ENCODE measurements around the gene SYNDIG1L. TPM values are rescaled to one million over a fixed set of nuclear protein-coding genes. Genes with fewer than 3 reads are reported as not detected.

Gene SYNDIG1L
- total and polyA plus RNA-seq, 2 donors from 2014 or later = 0.13 to 0.47 TPM

DNA sequence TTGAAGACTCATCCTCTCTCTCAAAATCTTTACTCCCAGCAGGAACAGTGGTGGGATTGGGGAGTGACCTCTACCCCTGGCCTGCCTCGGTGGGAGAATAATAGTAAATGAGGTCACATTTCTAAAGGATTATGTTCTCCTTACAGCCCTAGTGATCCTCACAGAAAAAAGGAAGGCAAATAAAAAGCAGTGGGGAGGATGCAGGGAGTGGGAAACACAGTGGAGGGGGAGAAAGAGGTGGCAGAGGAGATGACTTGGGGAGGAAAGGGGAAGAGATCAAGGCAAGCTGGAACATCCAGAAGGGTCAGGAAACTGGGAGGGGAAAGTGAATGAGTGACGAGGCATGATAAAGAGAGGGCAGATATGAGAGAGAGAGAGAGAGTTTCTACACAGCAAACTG is 8.3 kb upstream of the SYNDIG1L start:
- no peak for TF ChIP-seq CTCF (IDR thresholded peaks at IDR 0.05; ENCODE audit: borderline replicate concordance, extremely low read depth, insufficient read depth)
- Histone ChIP-seq H3K4me3 (ENCODE audit: low read length in 3 of 3) (no peak overlapping the region), H3K9me3 (ENCODE audit: control insufficient read depth in 2 of 3, insufficient read depth in 1 of 3, low read length in 3 of 3) (no peaks in the 10 kb centered on the region), H3K27me3 (ENCODE audit: control insufficient read depth, insufficient read depth, low read length) (no peaks in the 10 kb centered on the region), H3K9ac (ENCODE audit: low read length in 3 of 3) (no peak overlapping the region), H3K36me3 (ENCODE audit: control insufficient read depth in 2 of 3, insufficient read depth in 3 of 3, low read length in 3 of 3) (no peaks in the 10 kb centered on the region), H3K27ac (ENCODE audit: low read depth in 2 of 2, low read length in 2 of 2) (no peak overlapping the region), H3K4me1 (ENCODE audit: control insufficient read depth in 2 of 3, insufficient read depth in 2 of 3, low read depth in 1 of 3, low read length in 3 of 3) (no peaks in the 10 kb centered on the region)
- DNase-seq (no peak), FAIRE-seq (no peak)
- intact Hi-C loops (cut with DNase I) = no loop called here

- Histone ChIP-seq H3K4me1 (ENCODE audit: control insufficient read depth in 2 of 3, insufficient read depth in 2 of 3, low read depth in 1 of 3, low read length in 3 of 3) (peaks cover 0 to 3% (median 0%) of the 10 kb centered on the region in 3 donors), H3K36me3 (ENCODE audit: control insufficient read depth in 2 of 3, insufficient read depth in 3 of 3, low read length in 3 of 3) (no peaks in the 10 kb centered on the region), H3K27me3 (ENCODE audit: control insufficient read depth, insufficient read depth, low read length) (no peaks in the 10 kb centered on the region), H3K27ac (ENCODE audit: low read depth in 2 of 2, low read length in 2 of 2) (no peak overlapping the region), H3K4me3 (ENCODE audit: low read length in 3 of 3) (no peak overlapping the region), H3K9ac (ENCODE audit: low read length in 3 of 3) (no peak overlapping the region), H3K9me3 (ENCODE audit: control insufficient read depth in 2 of 3, insufficient read depth in 1 of 3, low read length in 3 of 3) (no peaks in the 10 kb centered on the region)
- no peak for TF ChIP-seq CTCF (IDR thresholded peaks at IDR 0.05; ENCODE audit: borderline replicate concordance, extremely low read depth, insufficient read depth)
- intact Hi-C loops (cut with DNase I) = no loop called here
- no peak for FAIRE-seq
- DNase-seq = no peak
Observed at GRCh38 chr14:74429991-74430390, 4.0 kb upstream of the SYNDIG1L start.

- Histone ChIP-seq H3K4me3 (ENCODE audit: low read length in 3 of 3) (no peak overlapping the region), H3K36me3 (ENCODE audit: control insufficient read depth in 2 of 3, insufficient read depth in 3 of 3, low read length in 3 of 3) (no peaks in the 10 kb centered on the region), H3K9me3 (ENCODE audit: control insufficient read depth in 2 of 3, insufficient read depth in 1 of 3, low read length in 3 of 3) (no peaks in the 10 kb centered on the region), H3K27ac (ENCODE audit: low read depth in 2 of 2, low read length in 2 of 2) (no peak overlapping the region), H3K9ac (ENCODE audit: low read length in 3 of 3) (no peak overlapping the region), H3K4me1 (ENCODE audit: control insufficient read depth in 2 of 3, insufficient read depth in 2 of 3, low read depth in 1 of 3, low read length in 3 of 3) (peaks cover 0 to 3% (median 0%) of the 10 kb centered on the region in 3 donors), H3K27me3 (ENCODE audit: control insufficient read depth, insufficient read depth, low read length) (no peaks in the 10 kb centered on the region)
- FAIRE-seq (no peak), DNase-seq (no peak)
- no peak for TF ChIP-seq CTCF (IDR thresholded peaks at IDR 0.05; ENCODE audit: borderline replicate concordance, extremely low read depth, insufficient read depth)
- intact Hi-C loops (cut with DNase I) = no loop called here
Observed at GRCh38 chr14:74429221-74429691, 3.2 kb upstream of the SYNDIG1L start.

DNA sequence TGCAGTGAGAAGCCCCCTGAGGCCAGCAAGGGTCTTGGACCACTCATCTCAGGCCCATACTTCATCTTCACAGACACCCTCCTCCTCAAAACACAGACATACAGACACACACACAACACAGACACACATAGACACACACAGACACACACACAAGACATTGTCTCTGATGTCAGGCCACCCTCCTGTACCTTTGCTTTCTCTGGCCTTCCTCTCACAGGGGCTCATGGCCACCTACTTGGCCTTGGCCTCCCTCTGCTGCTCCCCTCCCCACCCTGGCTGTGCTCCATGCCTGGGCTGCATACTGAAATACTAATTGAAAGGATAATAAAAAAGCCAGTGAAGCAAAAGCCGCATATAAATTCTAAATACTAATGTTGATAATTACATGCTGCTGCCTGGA is 1.6 kb upstream of the SYNDIG1L start:
- no peaks in the 10 kb centered on the region for H3K36me3 ChIP-seq (ENCODE audit: control insufficient read depth in 2 of 3, insufficient read depth in 3 of 3, low read length in 3 of 3)
- H3K4me3 ChIP-seq (ENCODE audit: low read length in 3 of 3) = no peak overlapping the region
- peaks cover 0 to 3% (median 0%) of the 10 kb centered on the region in 3 donors for H3K4me1 ChIP-seq (ENCODE audit: control insufficient read depth in 2 of 3, insufficient read depth in 2 of 3, low read depth in 1 of 3, low read length in 3 of 3)
- FAIRE-seq (no peak), DNase-seq (peak in 1 of 5 donors; percentile 15)
- no peak overlapping the region for H3K27ac ChIP-seq (ENCODE audit: low read depth in 2 of 2, low read length in 2 of 2)
- no peak for TF ChIP-seq CTCF (IDR thresholded peaks at IDR 0.05; ENCODE audit: borderline replicate concordance, extremely low read depth, insufficient read depth)
- H3K9ac ChIP-seq (ENCODE audit: low read length in 3 of 3) = no peak overlapping the region
- no peaks in the 10 kb centered on the region for H3K9me3 ChIP-seq (ENCODE audit: control insufficient read depth in 2 of 3, insufficient read depth in 1 of 3, low read length in 3 of 3)
- no peaks in the 10 kb centered on the region for H3K27me3 ChIP-seq (ENCODE audit: control insufficient read depth, insufficient read depth, low read length)
- intact Hi-C loops (cut with DNase I) = no loop called here

All from kidney (tissue), 14 donors.